Endodermal cell (in vitro differentiated cells): ENCODE data around the gene TSC1. TPM values are rescaled to one million over a fixed set of nuclear protein-coding genes. Genes with fewer than 3 reads are reported as not detected.

ENCODE experiments used
- DNase-seq: peaks from one replicate; pipeline ENCODE4 v3.0.0-alpha.2; 2017
- H3K27ac ChIP-seq: 2 replicates; pipeline ENCODE4 v1.5.1; 2013; ENCODE audit warnings: mild to moderate bottlenecking, low read depth, low read length, moderate library complexity
- H3K27me3 ChIP-seq: 2 replicates; pipeline ENCODE4 v1.6.1; 2013; ENCODE audit warnings: mild to moderate bottlenecking, low read length, moderate library complexity; ENCODE audit not compliant: insufficient read depth, control insufficient read depth, poor library complexity, severe bottlenecking
- H3K36me3 ChIP-seq: 2 replicates; pipeline ENCODE4 v1.7.0; 2013; ENCODE audit warnings: mild to moderate bottlenecking, low read length, moderate library complexity; ENCODE audit not compliant: control insufficient read depth, insufficient read depth
- H3K4me1 ChIP-seq: one replicate; pipeline ENCODE4 v1.7.0; 2013; ENCODE audit warnings: low read length; ENCODE audit not compliant: control insufficient read depth, insufficient read depth
- H3K4me3 ChIP-seq: 2 replicates; pipeline ENCODE4 v1.5.1; 2013; ENCODE audit warnings: mild to moderate bottlenecking, low read length, moderate library complexity
- H3K9ac ChIP-seq: 2 replicates; pipeline ENCODE4 v1.6.1; 2013; ENCODE audit warnings: mild to moderate bottlenecking, low read length, moderate library complexity; ENCODE audit not compliant: poor library complexity, severe bottlenecking; ENCODE audit errors: extremely low read depth
- H3K9me3 ChIP-seq: 2 replicates; pipeline ENCODE4 v1.6.1; 2013; ENCODE audit warnings: mild to moderate bottlenecking, low read length, moderate library complexity; ENCODE audit not compliant: control insufficient read depth
- H3K27ac Mint-ChIP-seq: 2 replicates; pipeline ENCODE4 v1.8.0; 2020; ENCODE audit warnings: mixed read lengths
- H3K27me3 Mint-ChIP-seq: 2 replicates; pipeline ENCODE4 v1.8.0; 2021; ENCODE audit warnings: mild to moderate bottlenecking, mixed read lengths; ENCODE audit not compliant: insufficient read depth
- H3K36me3 Mint-ChIP-seq: 2 replicates; pipeline ENCODE4 v1.8.0; 2020; ENCODE audit warnings: low read depth, mixed read lengths
- H3K4me1 Mint-ChIP-seq: 2 replicates; pipeline ENCODE4 v1.8.0; 2020; ENCODE audit warnings: mixed read lengths
- H3K4me3 Mint-ChIP-seq: 2 replicates; pipeline ENCODE4 v1.8.0; 2020; ENCODE audit warnings: mild to moderate bottlenecking, moderate library complexity, mixed read lengths
- H3K9me3 Mint-ChIP-seq: 2 replicates; pipeline ENCODE4 v1.8.0; 2020; ENCODE audit warnings: mild to moderate bottlenecking, mixed read lengths
- WGBS, 2 experiments: methylation state at CpG; one replicate each; pipeline versions ENCODE4 v1.1.5 to v1.1.7; 2013; ENCODE audit warnings: missing lambda C conversion rate in 2 of 2, mixed read lengths in 1 of 2; ENCODE audit not compliant: insufficient coverage in 1 of 2, insufficient read length in 1 of 2; 5-methylcytosine and 5-hydroxymethylcytosine counted together
- total RNA-seq, 2 donors: library from RNA; stranded (reverse); fragmentation: NEBNext Ultra II Directional in 1 of 2; extraction: Animal tissue kit (Norgen Biotek cat#: 25700) in 1 of 2; gene quantifications; 2 replicates in 1 of 2; 3 replicates in 1 of 2; pipeline ENCODE4 v1.2.1, GENCODE V29; 2021
- TF ChIP-seq, protein P1 (sequence below): fragments of 200-600 bp; sonication (generic); conservative IDR thresholded peaks from 2 replicates; pipeline ENCODE4 v1.5.0; 2021; ENCODE audit warnings: antibody characterized with exemption, mild to moderate bottlenecking

The TSC1 gene
- total RNA-seq, 2 donors from 2014 or later, result 67.8 to 72.9 TPM

DNA sequence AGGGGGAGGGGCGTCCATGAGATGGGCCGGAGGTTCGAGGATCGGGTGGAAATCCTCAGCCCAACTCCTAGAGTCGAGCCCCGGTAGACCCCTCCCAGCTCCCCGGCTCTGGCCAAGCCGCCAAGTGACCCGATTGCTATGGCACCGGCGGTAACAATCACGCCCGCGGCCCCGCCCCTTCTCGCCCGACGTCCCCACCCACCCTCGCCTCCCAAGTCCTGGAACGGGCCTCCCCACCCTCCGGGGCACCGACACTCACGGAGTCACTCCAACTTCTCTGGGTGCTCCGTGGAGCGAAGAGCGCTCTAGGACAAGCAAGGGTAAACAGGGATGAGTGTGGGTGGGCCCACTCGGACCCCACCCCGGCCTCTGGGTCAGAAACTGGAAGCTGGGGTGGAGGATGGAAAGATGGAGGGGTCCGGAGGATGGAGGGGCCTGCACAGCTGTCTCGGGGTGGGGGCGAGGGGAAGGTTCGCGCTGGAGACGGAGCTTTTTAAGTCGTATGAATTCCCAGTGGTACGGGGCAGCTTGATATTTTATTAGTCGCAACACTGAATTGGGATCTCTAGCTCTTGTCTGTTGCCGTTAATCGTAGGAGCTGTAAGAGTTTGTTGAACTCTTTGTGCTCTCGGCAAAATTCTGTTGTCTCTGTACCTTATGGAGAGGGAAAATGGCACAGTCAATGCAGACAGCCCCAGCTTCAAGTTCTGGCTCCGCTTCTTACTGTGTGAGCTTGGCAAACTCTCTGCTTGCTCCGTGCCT is 65.5 kb downstream of the TSC1 start, which contains the start of gene SPACA9:
Gene SPACA9, plus strand, starts transcription at position 204 of the 762 bp plus-strand sequence. CDS start 5,050 bp downstream, outside the sequence.
- TF ChIP-seq, protein P1, sequence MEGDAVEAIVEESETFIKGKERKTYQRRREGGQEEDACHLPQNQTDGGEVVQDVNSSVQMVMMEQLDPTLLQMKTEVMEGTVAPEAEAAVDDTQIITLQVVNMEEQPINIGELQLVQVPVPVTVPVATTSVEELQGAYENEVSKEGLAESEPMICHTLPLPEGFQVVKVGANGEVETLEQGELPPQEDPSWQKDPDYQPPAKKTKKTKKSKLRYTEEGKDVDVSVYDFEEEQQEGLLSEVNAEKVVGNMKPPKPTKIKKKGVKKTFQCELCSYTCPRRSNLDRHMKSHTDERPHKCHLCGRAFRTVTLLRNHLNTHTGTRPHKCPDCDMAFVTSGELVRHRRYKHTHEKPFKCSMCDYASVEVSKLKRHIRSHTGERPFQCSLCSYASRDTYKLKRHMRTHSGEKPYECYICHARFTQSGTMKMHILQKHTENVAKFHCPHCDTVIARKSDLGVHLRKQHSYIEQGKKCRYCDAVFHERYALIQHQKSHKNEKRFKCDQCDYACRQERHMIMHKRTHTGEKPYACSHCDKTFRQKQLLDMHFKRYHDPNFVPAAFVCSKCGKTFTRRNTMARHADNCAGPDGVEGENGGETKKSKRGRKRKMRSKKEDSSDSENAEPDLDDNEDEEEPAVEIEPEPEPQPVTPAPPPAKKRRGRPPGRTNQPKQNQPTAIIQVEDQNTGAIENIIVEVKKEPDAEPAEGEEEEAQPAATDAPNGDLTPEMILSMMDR, result no peak
- DNase-seq, result peak; percentile 83
- Histone ChIP-seq H3K27ac (peak within 1 kb of the TSS; percentile 24), H3K9me3 (no peaks in the 10 kb centered on the region), H3K27me3 (peaks cover 24% of the 10 kb centered on the region), H3K9ac (peak within 1 kb of the TSS; percentile 92), H3K4me1 (no peaks in the 10 kb centered on the region), H3K36me3 (no peaks in the 10 kb centered on the region), H3K4me3 (peak within 1 kb of the TSS; percentile 93)
- Mint-ChIP-seq H3K4me1 (no peaks in the 10 kb centered on the region), H3K9me3 (no peaks in the 10 kb centered on the region), H3K36me3 (no peaks in the 10 kb centered on the region), H3K27me3 (peaks cover 34% of the 10 kb centered on the region), H3K4me3 (peak within 1 kb of the TSS; percentile 75), H3K27ac (peak within 1 kb of the TSS; percentile 74)
- 29 to 68% methylated on average over 14 to 42 of the region's 42 CpGs for WGBS, 2 experiments

DNA sequence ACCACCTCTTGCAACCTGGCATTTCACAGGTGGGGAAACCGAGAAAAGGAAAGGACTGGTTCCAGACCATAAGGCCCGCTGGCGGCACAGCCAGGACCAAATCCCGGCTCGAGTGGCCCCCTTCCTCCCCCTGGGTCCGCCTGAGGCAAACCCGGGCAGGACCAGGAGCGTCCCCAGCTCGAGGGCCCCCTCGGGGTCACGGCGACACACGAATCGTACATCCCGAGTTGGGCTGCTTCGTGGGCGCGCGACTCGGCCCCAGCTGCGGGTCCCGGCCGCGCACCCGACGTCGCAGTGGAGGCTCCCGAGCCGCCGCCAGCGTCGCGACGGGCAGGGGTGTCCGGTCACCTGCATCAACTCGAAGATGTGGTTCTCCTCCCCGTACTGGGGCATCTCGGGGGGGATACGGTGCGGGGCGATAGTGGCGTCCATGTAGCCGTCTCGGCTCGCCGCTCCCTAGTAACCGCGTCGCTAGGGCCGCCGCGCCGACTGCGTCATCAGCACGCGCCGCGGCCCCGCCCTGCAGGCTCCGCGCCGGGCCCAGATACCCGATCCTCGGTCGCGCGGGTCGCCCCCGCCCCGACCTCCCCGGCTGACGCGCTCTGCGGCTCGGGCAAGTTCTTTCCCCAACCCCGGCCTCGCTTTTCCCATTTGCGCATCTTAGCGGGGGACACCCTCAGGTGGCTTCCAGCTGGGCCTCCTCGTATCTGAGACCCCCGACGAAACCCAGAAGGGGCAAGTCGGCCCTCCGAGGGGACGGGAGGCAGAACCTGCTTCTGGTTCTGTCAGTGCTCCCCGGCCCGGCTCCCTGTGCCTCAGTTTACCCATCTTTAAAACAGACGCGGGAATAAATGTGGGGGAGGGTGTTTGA is 66.4 kb downstream of the TSC1 start, which contains the start of gene AK8:
Gene AK8, minus strand, starts transcription at position 461 of the 871 bp plus-strand sequence. Its CDS starts 29 bp downstream, at position 432.
- peak within 1 kb of the TSS; percentile 75 for H3K4me3 Mint-ChIP-seq
- peak; percentile 89 for DNase-seq
- Histone ChIP-seq H3K27me3 (peaks cover 24% of the 10 kb centered on the region), H3K27ac (peak within 1 kb of the TSS; percentile 24), H3K4me3 (peak within 1 kb of the TSS; percentile 93), H3K36me3 (no peaks in the 10 kb centered on the region), H3K9ac (peak within 1 kb of the TSS; percentile 92), H3K4me1 (no peaks in the 10 kb centered on the region), H3K9me3 (no peaks in the 10 kb centered on the region)
- H3K27ac Mint-ChIP-seq, result peak within 1 kb of the TSS; percentile 74
- H3K4me1 Mint-ChIP-seq, result no peaks in the 10 kb centered on the region
- H3K27me3 Mint-ChIP-seq, result peaks cover 36% of the 10 kb centered on the region
- TF ChIP-seq, protein P1, result no peak
- no peaks in the 10 kb centered on the region for H3K9me3 Mint-ChIP-seq
- no peaks in the 10 kb centered on the region for H3K36me3 Mint-ChIP-seq
- WGBS, 2 experiments, result 2 to 4% methylated on average over 34 to 89 of the region's 89 CpGs

DNA sequence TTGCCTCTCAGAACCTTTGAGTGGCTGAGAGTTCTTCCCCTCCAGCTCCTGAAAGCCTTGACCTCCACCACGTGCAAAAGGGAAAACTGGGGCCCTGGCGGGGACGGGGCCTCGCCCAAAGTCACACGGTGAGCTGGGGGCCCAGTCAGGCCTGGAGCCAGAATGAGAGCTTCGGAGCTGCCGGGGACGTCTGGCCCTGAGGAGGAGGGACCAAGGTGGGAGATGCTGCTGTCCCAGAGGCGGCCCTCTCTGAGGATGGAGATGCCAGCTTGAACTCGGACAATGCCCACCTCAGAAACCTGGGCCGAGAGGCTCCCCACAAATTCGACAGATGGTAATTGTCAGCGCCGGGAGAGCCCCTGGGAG is 67.0 kb downstream of the TSC1 start:
- H3K27ac Mint-ChIP-seq, result no peak overlapping the region
- H3K4me3 ChIP-seq, result peak overlapping the region; percentile 93
- DNase-seq, result no peak
- H3K9me3 Mint-ChIP-seq, result no peaks in the 10 kb centered on the region
- 62 to 63% methylated on average over 12 to 14 of the region's 14 CpGs for WGBS, 2 experiments
- peaks cover 24% of the 10 kb centered on the region for H3K27me3 ChIP-seq
- no peaks in the 10 kb centered on the region for H3K4me1 ChIP-seq
- peaks cover 35% of the 10 kb centered on the region for H3K27me3 Mint-ChIP-seq
- no peaks in the 10 kb centered on the region for H3K36me3 ChIP-seq
- H3K4me1 Mint-ChIP-seq, result no peaks in the 10 kb centered on the region
- no peaks in the 10 kb centered on the region for H3K9me3 ChIP-seq
- H3K9ac ChIP-seq, result peak overlapping the region; percentile 92
- H3K4me3 Mint-ChIP-seq, result peak overlapping the region; percentile 75
- TF ChIP-seq, protein P1, result no peak
- H3K36me3 Mint-ChIP-seq, result no peaks in the 10 kb centered on the region
- H3K27ac ChIP-seq, result no peak overlapping the region
